ENCODE data around the gene ADGRG1.
A peak's percentile ranks its signal among the peaks of the same experiment; 100 is the strongest.

ADGRG1 gene

DNA sequence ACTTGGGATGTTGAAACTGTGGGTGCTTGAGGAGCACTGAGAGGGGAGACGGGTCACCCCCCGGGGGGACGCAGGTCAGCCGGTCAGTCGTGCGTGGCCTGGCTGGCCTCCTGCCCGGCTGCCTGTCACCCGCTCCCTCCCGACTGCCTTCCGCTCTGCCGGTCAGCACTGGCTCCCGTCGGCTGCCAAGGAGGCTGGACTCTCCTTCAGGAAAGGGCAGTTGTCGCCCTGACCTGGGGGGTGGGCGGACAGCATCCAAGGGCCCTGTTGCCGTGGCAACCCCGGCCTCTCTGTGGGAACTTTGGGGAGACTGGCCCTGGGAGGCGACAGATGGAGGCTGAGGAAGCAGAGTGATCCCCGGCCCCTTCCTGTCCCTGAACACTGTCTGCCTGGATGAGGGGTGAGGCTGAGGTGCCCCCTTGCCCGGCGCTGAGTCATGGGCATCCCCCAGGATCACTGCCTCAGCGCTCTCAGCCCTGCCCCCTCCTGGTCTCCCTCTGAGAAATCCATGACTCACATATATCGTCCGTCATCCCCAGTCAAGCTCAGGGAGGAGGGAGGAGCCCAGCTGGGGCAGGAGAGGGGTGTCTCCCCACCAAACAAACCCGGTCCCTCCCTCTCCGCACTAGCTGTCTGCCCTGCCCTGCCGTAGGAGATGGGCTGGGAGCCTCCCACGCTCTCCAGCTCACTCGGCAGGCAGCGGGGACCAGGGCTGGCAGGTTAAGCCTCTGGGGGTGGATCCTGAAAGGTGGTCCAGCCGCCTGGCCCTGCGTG is at the start of gene ADGRG1:
Gene ADGRG1 (plus strand): TSS at position 623 of the 774 bp plus-strand sequence. CDS start 21,658 bp downstream, outside the sequence.
- peak; percentile 75 to 81 for DNase-seq
- intact Hi-C loops (cut with DNase I; ENCODE audit: low total_unique reads) = no loop called here
- TF ChIP-seq, protein P1, sequence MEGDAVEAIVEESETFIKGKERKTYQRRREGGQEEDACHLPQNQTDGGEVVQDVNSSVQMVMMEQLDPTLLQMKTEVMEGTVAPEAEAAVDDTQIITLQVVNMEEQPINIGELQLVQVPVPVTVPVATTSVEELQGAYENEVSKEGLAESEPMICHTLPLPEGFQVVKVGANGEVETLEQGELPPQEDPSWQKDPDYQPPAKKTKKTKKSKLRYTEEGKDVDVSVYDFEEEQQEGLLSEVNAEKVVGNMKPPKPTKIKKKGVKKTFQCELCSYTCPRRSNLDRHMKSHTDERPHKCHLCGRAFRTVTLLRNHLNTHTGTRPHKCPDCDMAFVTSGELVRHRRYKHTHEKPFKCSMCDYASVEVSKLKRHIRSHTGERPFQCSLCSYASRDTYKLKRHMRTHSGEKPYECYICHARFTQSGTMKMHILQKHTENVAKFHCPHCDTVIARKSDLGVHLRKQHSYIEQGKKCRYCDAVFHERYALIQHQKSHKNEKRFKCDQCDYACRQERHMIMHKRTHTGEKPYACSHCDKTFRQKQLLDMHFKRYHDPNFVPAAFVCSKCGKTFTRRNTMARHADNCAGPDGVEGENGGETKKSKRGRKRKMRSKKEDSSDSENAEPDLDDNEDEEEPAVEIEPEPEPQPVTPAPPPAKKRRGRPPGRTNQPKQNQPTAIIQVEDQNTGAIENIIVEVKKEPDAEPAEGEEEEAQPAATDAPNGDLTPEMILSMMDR (IDR thresholded peaks at IDR 0.05) = no peak
- Histone ChIP-seq H3K4me1 (peaks cover 0 to 23% (median 11%) of the 10 kb centered on the region in 4 donors), H3K27ac (no peak within 1 kb of the TSS), H3K4me3 (peak within 1 kb of the TSS; percentile 28 to 38), H3K9me3 (no peaks in the 10 kb centered on the region), H3K27me3 (peaks cover 0 to 60% of the 10 kb centered on the region in 2 donors), H3K36me3 (no peaks in the 10 kb centered on the region)

DNA sequence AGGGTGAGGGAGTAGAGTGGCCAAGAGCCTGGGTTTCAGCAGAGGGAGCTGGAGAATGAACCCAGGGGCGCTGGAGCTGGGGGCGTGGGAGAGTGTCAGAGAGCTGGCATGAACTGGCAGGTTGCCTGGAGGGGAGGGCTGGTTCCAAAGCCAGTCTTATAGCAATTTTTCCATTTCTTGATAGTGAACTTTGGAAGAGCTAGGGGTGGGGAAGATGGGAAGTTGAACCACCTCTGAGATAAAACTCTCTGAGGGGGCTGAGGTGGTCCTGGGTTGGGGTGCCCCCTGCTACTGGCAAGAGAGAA is 49.1 kb upstream of the ADGRG1 start:
- peak in 1 of 2 donors; percentile 37 for DNase-seq
- no peak overlapping the region for H3K27ac ChIP-seq

DNA sequence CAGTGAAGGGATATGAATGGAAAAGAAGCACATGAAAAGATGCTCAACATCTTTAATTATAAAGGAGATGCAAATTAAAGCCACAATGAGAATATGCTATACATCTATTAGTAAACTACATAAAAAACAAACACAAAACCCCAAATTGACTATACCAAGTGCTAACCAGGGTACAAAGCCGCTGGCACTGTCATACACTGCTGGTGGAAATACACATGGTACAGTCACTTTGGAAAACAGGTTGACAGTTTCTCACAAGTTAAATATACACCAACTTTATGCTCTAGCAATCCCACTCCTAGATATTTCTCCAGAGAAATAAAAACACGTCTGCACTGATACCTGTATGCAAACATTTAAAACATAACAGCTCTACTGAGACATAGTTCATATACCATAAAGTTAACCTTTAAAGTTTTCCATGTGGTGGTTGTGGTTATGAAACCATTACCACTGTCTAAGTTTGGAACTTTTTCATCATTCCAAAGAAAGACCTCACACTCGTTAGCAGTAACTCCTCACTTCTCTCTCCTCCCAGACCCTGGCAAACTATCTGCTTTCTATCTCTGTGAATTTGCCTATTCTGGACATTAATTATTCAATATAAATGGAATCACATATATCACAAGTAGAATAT is 43.3 kb upstream of the ADGRG1 start:
- no peak for DNase-seq
- Histone ChIP-seq H3K36me3 (no peaks in the 10 kb centered on the region), H3K4me3 (no peak overlapping the region), H3K27me3 (peaks cover 0 to 20% of the 10 kb centered on the region in 2 donors), H3K9me3 (no peaks in the 10 kb centered on the region), H3K4me1 (no peaks in the 10 kb centered on the region), H3K27ac (no peak overlapping the region)
- TF ChIP-seq, protein P1 (IDR thresholded peaks at IDR 0.05) = no peak
- intact Hi-C loops (cut with DNase I; ENCODE audit: low total_unique reads) = no loop called here

More for the DNA sequence above, 49.1 kb upstream of the ADGRG1 start:
- Histone ChIP-seq H3K4me3 (no peak overlapping the region), H3K27me3 (peaks cover 0 to 36% of the 10 kb centered on the region in 2 donors), H3K36me3 (no peaks in the 10 kb centered on the region), H3K9me3 (no peaks in the 10 kb centered on the region), H3K4me1 (peaks cover 0 to 5% (median 2%) of the 10 kb centered on the region in 4 donors)
- intact Hi-C loops (cut with DNase I; ENCODE audit: low total_unique reads) = loop anchor here (5.0 kb wide), 1 partner anchor 68 kb away; no protein-coding TSS in a partner anchor
- TF ChIP-seq, protein P1 (IDR thresholded peaks at IDR 0.05) = no peak

DNA sequence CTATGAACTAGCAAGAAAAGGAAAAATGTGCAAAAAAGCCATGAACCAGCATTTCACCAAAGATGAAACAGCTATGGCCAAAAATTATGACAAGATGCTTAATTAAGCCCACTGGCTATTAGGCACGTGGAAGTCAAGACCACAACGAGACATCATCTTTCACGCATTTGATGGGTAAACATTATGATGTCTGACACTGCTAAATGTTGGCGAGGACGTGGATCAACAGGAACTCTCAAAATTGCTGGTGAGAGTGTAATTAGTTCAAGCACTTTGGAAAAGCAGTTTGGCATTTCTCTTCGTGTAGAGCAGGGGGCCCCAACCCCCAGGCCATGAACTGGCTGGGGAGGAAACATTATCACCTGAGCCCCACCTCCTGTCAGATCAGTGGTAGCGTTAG is 39.6 kb upstream of the ADGRG1 start:
- no peaks in the 10 kb centered on the region for H3K36me3 ChIP-seq
- no peak overlapping the region for H3K4me3 ChIP-seq
- no peak for DNase-seq
- intact Hi-C loops (cut with DNase I; ENCODE audit: low total_unique reads) = no loop called here
- H3K27me3 ChIP-seq = peaks cover 0 to 30% of the 10 kb centered on the region in 2 donors
- H3K4me1 ChIP-seq = no peaks in the 10 kb centered on the region
- no peak overlapping the region for H3K27ac ChIP-seq
- H3K9me3 ChIP-seq = no peaks in the 10 kb centered on the region
- TF ChIP-seq, protein P1 (IDR thresholded peaks at IDR 0.05) = no peak

DNA sequence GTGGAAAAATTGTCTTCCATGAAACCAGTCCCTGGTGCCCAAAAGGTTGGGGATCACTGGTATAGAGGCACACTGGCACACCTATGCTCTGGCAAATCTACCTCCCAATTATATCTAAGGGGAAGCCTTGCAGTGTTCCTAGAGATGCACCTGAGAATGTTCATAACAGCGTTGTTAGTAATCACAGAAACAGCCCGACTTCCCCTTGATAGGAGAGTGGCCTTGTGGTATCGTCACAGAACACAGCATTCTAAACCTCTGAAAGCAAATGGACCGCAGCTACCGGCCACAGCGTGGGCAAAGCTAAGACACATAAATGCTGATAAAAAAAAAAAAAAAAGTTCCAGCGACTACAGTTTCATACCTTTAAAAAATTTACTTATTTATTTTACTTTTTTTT is 39.1 kb upstream of the ADGRG1 start:
- intact Hi-C loops (cut with DNase I; ENCODE audit: low total_unique reads) = no loop called here
- H3K27me3 ChIP-seq = peaks cover 0 to 34% of the 10 kb centered on the region in 2 donors
- TF ChIP-seq, protein P1 (IDR thresholded peaks at IDR 0.05) = no peak
- DNase-seq = no peak
- no peaks in the 10 kb centered on the region for H3K4me1 ChIP-seq
- no peak overlapping the region for H3K4me3 ChIP-seq
- no peak overlapping the region for H3K27ac ChIP-seq
- no peaks in the 10 kb centered on the region for H3K9me3 ChIP-seq
- H3K36me3 ChIP-seq = no peaks in the 10 kb centered on the region

All from tibial artery (tissue), 4 donors.